Lung (tissue), 16 donors: ENCODE measurements around the gene PPP1R1B. TPM values are rescaled to one million over a fixed set of nuclear protein-coding genes. Genes with fewer than 3 reads are reported as not detected.

ENCODE experiments used
- ATAC-seq: fragments of 200-7000 bp; cut with Tn5 transposase; one replicate; pipeline ENCODE4 v1.9.1; 2020; ENCODE audit warnings: moderate number of reproducible peaks; ENCODE audit not compliant: insufficient read depth, low FRiP score
- DNase-seq, 3 donors: peaks; one replicate each; pipeline ENCODE4 v3.0.0-alpha.2; 2013 to 2017
- H3K27ac ChIP-seq, 2 donors: one replicate each; pipeline ENCODE4 v1.5.1; 2013; ENCODE audit warnings: mild to moderate bottlenecking in 2 of 2, moderate library complexity in 2 of 2, control low read depth in 1 of 2, inconsistent platforms in 1 of 2, low read depth in 1 of 2, low read length in 1 of 2
- H3K27me3 ChIP-seq, 3 donors: one replicate each; pipeline ENCODE4 v1.5.1; 2013; ENCODE audit warnings: low read length in 2 of 3; ENCODE audit not compliant: control insufficient read depth in 3 of 3, insufficient read depth in 3 of 3
- H3K36me3 ChIP-seq, 4 donors: one replicate each; pipeline ENCODE4 v1.5.1; 2013; ENCODE audit warnings: low read length in 4 of 4, mild to moderate bottlenecking in 1 of 4, moderate library complexity in 1 of 4; ENCODE audit not compliant: control insufficient read depth in 4 of 4, insufficient read depth in 4 of 4
- H3K4me1 ChIP-seq, 5 donors: one replicate each; pipeline ENCODE4 v1.5.1; 2013; ENCODE audit warnings: low read length in 5 of 5, mild to moderate bottlenecking in 2 of 5, moderate library complexity in 1 of 5; ENCODE audit not compliant: control insufficient read depth in 5 of 5, insufficient read depth in 5 of 5
- H3K4me3 ChIP-seq: one replicate; pipeline ENCODE4 v1.5.1; 2013; ENCODE audit warnings: mild to moderate bottlenecking, control low read depth, moderate library complexity
- H3K9ac ChIP-seq, 2 donors: one replicate each; pipeline ENCODE4 v1.5.1; 2013; ENCODE audit warnings: low read length in 2 of 2, control low read depth in 1 of 2; ENCODE audit not compliant: insufficient read depth in 1 of 2
- H3K9me3 ChIP-seq, 4 donors: one replicate each; pipeline ENCODE4 v1.5.1; 2013; ENCODE audit warnings: low read length in 3 of 4, mild to moderate bottlenecking in 1 of 4, moderate library complexity in 1 of 4; ENCODE audit not compliant: control insufficient read depth in 4 of 4, insufficient read depth in 3 of 4
- CTCF ChIP-seq: IDR thresholded peaks from 2 replicates; pipeline ENCODE4 v1.5.1; 2012; ENCODE audit warnings: mild to moderate bottlenecking; ENCODE audit errors: control extremely low read depth, extremely low read depth
- WGBS, 2 donors: extraction: QIAGEN DNeasy Blood & Tissue Kit; methylation state at CpG; one replicate each; pipeline ENCODE4 v1.1.7; 2013; 5-methylcytosine and 5-hydroxymethylcytosine counted together
- long read RNA-seq, 5 donors: transcript quantifications; one replicate each; lab custom pipeline, GENCODE V29; 2026
- polyA plus RNA-seq, 2 donors: library from polyadenylated mRNA; stranded (reverse); fragments of 200-250 nt; gene quantifications; one replicate each; pipeline ENCODE4 v1.2.1, GENCODE V29; 2013
- total RNA-seq, 2 donors: library from RNA; depleted of rRNA in 1 of 2; stranded (reverse); fragments of >200 nt in 1 of 2; gene quantifications; one replicate each; pipeline ENCODE4 v1.2.1, GENCODE V29; 2014 to 2021
- donor health status: control.
- donor health status: control.
- donor health status: Bipolar disorder and iron deficiency.
- donor health status: healthy.
- donor health status: DM: yes; HTN: yes; CAD: no.

The PPP1R1B gene
- total RNA-seq (10 to 100 TPM; 21.3 to 22.9 TPM), polyA plus RNA-seq (10 to 100 TPM; 26.7 to 36.4 TPM)
- long read RNA-seq, donor 1, transcript PPP1R1B-206 (3 exons, 2,879 nt), result major isoform, 9 of 20 reads
- long read RNA-seq, donor 1, partial matches to known transcripts, result 10 of 20 reads
- long read RNA-seq, donor 1, other reads (novel, unspliced or antisense), result 0 of 20 reads
- long read RNA-seq, donor 2, partial matches to known transcripts, result 0 of 5 reads
- long read RNA-seq, donor 2, other reads (novel, unspliced or antisense), result 0 of 5 reads
- long read RNA-seq, donor 3, transcript PPP1R1B-206 (3 exons, 2,879 nt), result major isoform, 6 of 12 reads
- long read RNA-seq, donor 3, partial matches to known transcripts, result 0 of 12 reads
- long read RNA-seq, donor 3, other reads (novel, unspliced or antisense), result 5 of 12 reads
- long read RNA-seq, donor 4, partial matches to known transcripts, result 0 of 4 reads
- long read RNA-seq, donor 4, other reads (novel, unspliced or antisense), result 0 of 4 reads
- long read RNA-seq, donor 5, transcript PPP1R1B-206 (3 exons, 2,879 nt), result major isoform, 5 of 7 reads
- long read RNA-seq, donor 5, partial matches to known transcripts, result 0 of 7 reads
- long read RNA-seq, donor 5, other reads (novel, unspliced or antisense), result 0 of 7 reads

- DNase-seq, result peak in 2 of 3 donors; percentile 71 to 83
- Histone ChIP-seq H3K4me1 (peaks cover 0 to 54% (median 22%) of the 10 kb centered on the region in 5 donors), H3K9ac (peak within 1 kb of the TSS in 1 of 2 donors; percentile 23), H3K9me3 (no peaks in the 10 kb centered on the region), H3K4me3 (no peak within 1 kb of the TSS), H3K27ac (no peak within 1 kb of the TSS), H3K27me3 (peaks cover 0 to 11% (median 3%) of the 10 kb centered on the region in 3 donors), H3K36me3 (no peaks in the 10 kb centered on the region)
- no peak for TF ChIP-seq CTCF
- no peak for ATAC-seq
- WGBS, 2 donors, result 22 to 25% methylated on average over 29 of the region's 29 CpGs
These were observed at the start of gene PPP1R1B for GRCh38 chr17:39626171-39627046. Gene PPP1R1B (plus strand): TSS chr17:39626952. CDS start chr17:39627393, 441 bp downstream.

- H3K36me3 ChIP-seq, result no peaks in the 10 kb centered on the region
- no peaks in the 10 kb centered on the region for H3K27me3 ChIP-seq
- WGBS, 2 donors, result 83 to 86% methylated on average over 2 of the region's 2 CpGs
- no peak overlapping the region for H3K4me3 ChIP-seq
- TF ChIP-seq CTCF, result no peak
- H3K4me1 ChIP-seq, result peaks cover 0 to 22% (median 10%) of the 10 kb centered on the region in 5 donors
- H3K27ac ChIP-seq, result no peak overlapping the region
- DNase-seq (no peak), ATAC-seq (no peak)
- H3K9me3 ChIP-seq, result no peaks in the 10 kb centered on the region
- H3K9ac ChIP-seq, result no peak overlapping the region
These were observed 48.5 kb upstream of the PPP1R1B start for GRCh38 chr17:39578272-39578671.

- Histone ChIP-seq H3K9ac (no peak overlapping the region), H3K9me3 (no peaks in the 10 kb centered on the region), H3K27ac (no peak overlapping the region), H3K36me3 (no peaks in the 10 kb centered on the region), H3K4me3 (no peak overlapping the region), H3K27me3 (no peaks in the 10 kb centered on the region), H3K4me1 (peaks cover 0 to 17% (median 10%) of the 10 kb centered on the region in 5 donors)
- DNase-seq (peak; percentile 74 to 83 (median 76)), ATAC-seq (no peak)
- TF ChIP-seq CTCF, result no peak
- WGBS, 2 donors, result 54 to 68% methylated on average over 8 of the region's 8 CpGs
These were observed 47.3 kb upstream of the PPP1R1B start for GRCh38 chr17:39579318-39580081.
